Thoracic aorta (tissue), 2 donors: ENCODE measurements around the gene PDGFC. TPM values are rescaled to one million over a fixed set of nuclear protein-coding genes. Genes with fewer than 3 reads are reported as not detected.
"Not testable (repeated sequence)": the region's sequence is repeated elsewhere in the genome, so short reads cannot be mapped to it uniquely, and the experiment has no call there.

Experiments used
- ATAC-seq: fragments of 150-250 bp; one replicate; pipeline ENCODE4 v1.8.0; 2017; ENCODE audit warnings: low read depth; ENCODE audit not compliant: insufficient number of reproducible peaks, low FRiP score
- DNase-seq: peaks from one replicate; pipeline ENCODE4 v3.0.0-alpha.2; 2020; ENCODE audit warnings: low spot score
- H3K27ac ChIP-seq, 2 donors: fragments of 200-600 bp; sonication (generic); 1 replicate in 1 of 2; 2 replicates in 1 of 2; pipeline ENCODE4 v1.5.1; 2016; ENCODE audit warnings: mild to moderate bottlenecking in 2 of 2, moderate library complexity in 2 of 2
- H3K27me3 ChIP-seq: fragments of 200-600 bp; sonication (generic); replicated peaks from 2 replicates; pipeline ENCODE4 v1.6.0; 2016; ENCODE audit warnings: mild to moderate bottlenecking; ENCODE audit not compliant: insufficient read depth
- H3K36me3 ChIP-seq: fragments of 200-600 bp; sonication (generic); one replicate; pipeline ENCODE4 v1.5.1; 2016
- H3K4me1 ChIP-seq, 2 donors: fragments of 200-600 bp; sonication (generic); 1 replicate in 1 of 2; 2 replicates in 1 of 2; pipeline versions ENCODE4 v1.5.1 to v1.6.0; 2016; ENCODE audit warnings: low read depth in 2 of 2, mild to moderate bottlenecking in 1 of 2; ENCODE audit not compliant: control insufficient read depth in 1 of 2
- H3K4me3 ChIP-seq: fragments of 200-600 bp; sonication (generic); 2 replicates; pipeline ENCODE4 v1.5.1; 2016; ENCODE audit warnings: mild to moderate bottlenecking
- H3K9me3 ChIP-seq: fragments of 200-600 bp; sonication (generic); 2 replicates; pipeline ENCODE4 v1.5.1; 2016
- CTCF ChIP-seq: fragments of 200-600 bp; sonication (generic); IDR thresholded peaks from one replicate; pipeline ENCODE4 v1.5.1; 2019; ENCODE audit warnings: antibody characterized with exemption
- total RNA-seq, 2 donors: library from RNA; depleted of rRNA; stranded (reverse); fragments of >200 nt; gene quantifications; one replicate each; pipeline versions ENCODE4 v1.1.0 to v1.2.3, GENCODE V29; 2016

Gene PDGFC
- total RNA-seq, 2 donors from 2014 or later = 31.4 to 32.8 TPM

GRCh38 chr4:156870861-156871260, 100.7 kb downstream of the PDGFC start:
- Histone ChIP-seq H3K4me3 (no peak overlapping the region), H3K27ac (no peak overlapping the region), H3K4me1 (peaks cover 5 to 10% of the 10 kb centered on the region in 2 donors), H3K36me3 (no peaks in the 10 kb centered on the region), H3K9me3 (no peaks in the 10 kb centered on the region), H3K27me3 (no peaks in the 10 kb centered on the region)
- TF ChIP-seq CTCF = no peak
- DNase-seq (no peak), ATAC-seq (no peak)

GRCh38 chr4:156870131-156870530, 101.5 kb downstream of the PDGFC start:
- no peak for TF ChIP-seq CTCF

GRCh38 chr4:156866088-156866487, 105.5 kb downstream of the PDGFC start:
- not testable (repeated sequence) for ATAC-seq, H3K9me3 ChIP-seq, H3K36me3 ChIP-seq, H3K4me3 ChIP-seq, H3K27me3 ChIP-seq, DNase-seq, H3K27ac ChIP-seq, H3K4me1 ChIP-seq

More at GRCh38 chr4:156870131-156870530, 101.5 kb downstream of the PDGFC start:
- Histone ChIP-seq H3K9me3 (no peaks in the 10 kb centered on the region), H3K27ac (no peak overlapping the region), H3K36me3 (no peaks in the 10 kb centered on the region), H3K4me3 (no peak overlapping the region), H3K4me1 (peaks cover 5 to 10% of the 10 kb centered on the region in 2 donors), H3K27me3 (no peaks in the 10 kb centered on the region)
- ATAC-seq (no peak), DNase-seq (no peak)

- no peaks in the 10 kb centered on the region for H3K9me3 ChIP-seq
- ATAC-seq = no peak
- DNase-seq = no peak
- peaks cover 0 to 6% of the 10 kb centered on the region in 2 donors for H3K4me1 ChIP-seq
- no peak for TF ChIP-seq CTCF
- H3K27ac ChIP-seq = no peak overlapping the region
- no peaks in the 10 kb centered on the region for H3K36me3 ChIP-seq
- H3K27me3 ChIP-seq = no peaks in the 10 kb centered on the region
- no peak overlapping the region for H3K4me3 ChIP-seq
Measured at GRCh38 chr4:156865451-156865850, 106.1 kb downstream of the PDGFC start.

- no peak for ATAC-seq
- no peak for TF ChIP-seq CTCF
- H3K4me3 ChIP-seq = no peak overlapping the region
- H3K27me3 ChIP-seq = no peaks in the 10 kb centered on the region
- H3K4me1 ChIP-seq = no peaks in the 10 kb centered on the region
- DNase-seq = no peak
- no peak overlapping the region for H3K27ac ChIP-seq
- H3K9me3 ChIP-seq = no peaks in the 10 kb centered on the region
- no peaks in the 10 kb centered on the region for H3K36me3 ChIP-seq
Measured at GRCh38 chr4:156858071-156858470, 113.5 kb downstream of the PDGFC start.

- no peak for DNase-seq
- Histone ChIP-seq H3K27ac (no peak overlapping the region), H3K4me3 (no peak overlapping the region), H3K36me3 (no peaks in the 10 kb centered on the region), H3K27me3 (no peaks in the 10 kb centered on the region), H3K4me1 (peaks cover 22 to 37% of the 10 kb centered on the region in 2 donors), H3K9me3 (no peaks in the 10 kb centered on the region)
- no peak for ATAC-seq
- no peak for TF ChIP-seq CTCF
Measured at GRCh38 chr4:156838761-156839160, 132.8 kb downstream of the PDGFC start.
